ENCODE results near the gene STARD13.

Gene STARD13

GRCh38 chr13:33107361-33107760, 178.2 kb downstream of the STARD13 start:
- DNase-seq: no peak

- DNase-seq: no peak
These were observed 178.7 kb downstream of the STARD13 start for GRCh38 chr13:33106656-33107360.

GRCh38 chr13:33105387-33106005, 180.1 kb downstream of the STARD13 start:
- DNase-seq: no peak

- no peak for DNase-seq
These were observed 182.1 kb downstream of the STARD13 start for GRCh38 chr13:33103457-33103856.

GRCh38 chr13:33101835-33102234, 183.7 kb downstream of the STARD13 start:
- no peak for DNase-seq

GRCh38 chr13:33100886-33101285, 184.7 kb downstream of the STARD13 start:
- DNase-seq: no peak

GRCh38 chr13:33099860-33100259, 185.7 kb downstream of the STARD13 start:
- no peak for DNase-seq

- DNase-seq: no peak
These were observed 188.5 kb downstream of the STARD13 start for GRCh38 chr13:33096886-33097605.

GRCh38 chr13:33092073-33092987, 193.2 kb downstream of the STARD13 start:
- DNase-seq: no peak

- no peak for DNase-seq
These were observed 194.2 kb downstream of the STARD13 start for GRCh38 chr13:33091415-33091774.

- no peak for DNase-seq
These were observed 194.7 kb downstream of the STARD13 start for GRCh38 chr13:33090755-33091414.

- no peak for DNase-seq
These were observed 196.2 kb downstream of the STARD13 start for GRCh38 chr13:33089311-33089710.

- DNase-seq: no peak
These were observed 197.8 kb downstream of the STARD13 start for GRCh38 chr13:33087790-33088189.

- DNase-seq: no peak
These were observed 198.5 kb downstream of the STARD13 start for GRCh38 chr13:33087091-33087490.

GRCh38 chr13:33083054-33083453, 202.5 kb downstream of the STARD13 start:
- DNase-seq: no peak

GRCh38 chr13:33081666-33082065, 203.9 kb downstream of the STARD13 start:
- DNase-seq: no peak

- DNase-seq: no peak
These were observed 204.5 kb downstream of the STARD13 start for GRCh38 chr13:33080972-33081590.

GRCh38 chr13:33079960-33080359, 205.6 kb downstream of the STARD13 start:
- no peak for DNase-seq

GRCh38 chr13:33078263-33078662, 207.3 kb downstream of the STARD13 start:
- no peak for DNase-seq

GRCh38 chr13:33076001-33076992, 209.3 kb downstream of the STARD13 start:
- no peak for DNase-seq

GRCh38 chr13:33073338-33073737, 212.2 kb downstream of the STARD13 start:
- no peak for DNase-seq
